Activated CD8-positive, alpha-beta T cell treated with anti-CD3 and anti-CD28 coated beads, Interleukin-2, amount 10 ng/mL, durations not matched to agents 7 days and 5 days (primary cell): Measurements from ENCODE around the gene PARL. TPM values are rescaled to one million over a fixed set of nuclear protein-coding genes. Genes with fewer than 3 reads are reported as not detected.
A peak's percentile ranks its signal among the peaks of the same experiment; 100 is the strongest.

Experiments
- ATAC-seq: fragments of 150-1000 bp; cut with Tn5 transposase; one replicate; pipeline ENCODE4 v1.10.0; 2021; ENCODE audit warnings: moderate library complexity
- CTCF ChIA-PET: fragments of 350-600 bp; sonication (Branson Sonifier 250); formaldehyde crosslinking; loops from one replicate; lab custom pipeline; 2021; ENCODE audit warnings: antibody characterized with exemption; lab: Charles Lee
- POLR2A ChIA-PET: fragments of 350-600 bp; sonication (Branson Sonifier 250); formaldehyde crosslinking; loops from one replicate; lab custom pipeline; 2021; ENCODE audit warnings: antibody characterized with exemption; lab: Charles Lee
- DNase-seq: peaks from one replicate; pipeline ENCODE4 v3.0.0-alpha.2; 2020
- H3K27ac Mint-ChIP-seq: one replicate; pipeline ENCODE4 v1.8.0; 2021; ENCODE audit warnings: mild to moderate bottlenecking, mixed read lengths
- H3K27me3 Mint-ChIP-seq: one replicate; pipeline ENCODE4 v1.8.0; 2021; ENCODE audit warnings: low read depth, mixed read lengths
- H3K36me3 Mint-ChIP-seq: one replicate; pipeline ENCODE4 v1.8.0; 2021; ENCODE audit warnings: low read depth, mixed read lengths
- H3K4me1 Mint-ChIP-seq: one replicate; pipeline ENCODE4 v1.8.0; 2021; ENCODE audit warnings: low read depth, mixed read lengths
- H3K4me3 Mint-ChIP-seq: one replicate; pipeline ENCODE4 v1.8.0; 2021; ENCODE audit warnings: mild to moderate bottlenecking, mixed read lengths
- H3K9me3 Mint-ChIP-seq: one replicate; pipeline ENCODE4 v1.8.0; 2022; ENCODE audit warnings: mixed read lengths; ENCODE audit not compliant: insufficient read depth
- total RNA-seq, 2 experiments: library from RNA; stranded (reverse); gene quantifications; one replicate each; pipeline ENCODE4 v1.2.3, GENCODE V29; 2021

PARL gene
- total RNA-seq, 2 experiments from 2014 or later = 45.6 to 49.3 TPM

- ChIA-PET POLR2A (no interaction called here), CTCF (interaction anchor here (0.8 to 4.5 kb wide), 6 partner anchors 13 to 352 kb away, joined by 3 to 29 read pairs (median 4); partner anchors contain the start of genes ABCC5, EEF1AKMT4 and PARL)
- Mint-ChIP-seq H3K4me3 (no peak overlapping the region), H3K9me3 (no peaks in the 10 kb centered on the region), H3K27me3 (peaks cover 7% of the 10 kb centered on the region), H3K27ac (no peak overlapping the region), H3K4me1 (peaks cover 2% of the 10 kb centered on the region), H3K36me3 (no peaks in the 10 kb centered on the region)
- ATAC-seq (no peak), DNase-seq (no peak)
These were observed 13.3 kb upstream of the PARL start for GRCh38 chr3:183898028-183898431.

GRCh38 chr3:183897606-183898005 lies 12.9 kb upstream of the PARL start:
- ChIA-PET POLR2A (no interaction called here), CTCF (interaction anchor here (0.8 to 4.5 kb wide), 8 partner anchors 12 to 353 kb away, joined by 3 to 29 read pairs (median 8); partner anchors contain the start of genes ABCC5, EEF1AKMT4 and PARL)
- H3K4me1 Mint-ChIP-seq = peaks cover 2% of the 10 kb centered on the region

GRCh38 chr3:183896610-183897009 lies 11.9 kb upstream of the PARL start:
- no peak for ATAC-seq
- no peaks in the 10 kb centered on the region for H3K9me3 Mint-ChIP-seq
- no peak overlapping the region for H3K27ac Mint-ChIP-seq
- ChIA-PET POLR2A (interaction anchor here (1.0 kb wide), 1 partner anchor 12 kb away, joined by 3 read pairs; the partner anchor contains the start of gene PARL), CTCF (interaction anchor here (0.9 to 4.5 kb wide), 10 partner anchors 11 to 427 kb away, joined by 3 to 29 read pairs (median 4); partner anchors contain the start of genes ABCC5, EEF1AKMT4 and PARL)
- H3K27me3 Mint-ChIP-seq = peaks cover 7% of the 10 kb centered on the region
- H3K36me3 Mint-ChIP-seq = no peaks in the 10 kb centered on the region
- no peak overlapping the region for H3K4me3 Mint-ChIP-seq
- DNase-seq = no peak
- H3K4me1 Mint-ChIP-seq = peaks cover 2% of the 10 kb centered on the region

More at GRCh38 chr3:183897606-183898005, 12.9 kb upstream of the PARL start:
- Mint-ChIP-seq H3K9me3 (no peaks in the 10 kb centered on the region), H3K4me3 (no peak overlapping the region), H3K27ac (no peak overlapping the region), H3K36me3 (no peaks in the 10 kb centered on the region), H3K27me3 (peaks cover 7% of the 10 kb centered on the region)
- no peak for ATAC-seq
- DNase-seq = no peak

GRCh38 chr3:183896184-183896583 lies 11.5 kb upstream of the PARL start:
- DNase-seq (no peak), ATAC-seq (no peak)
- Mint-ChIP-seq H3K4me1 (peaks cover 2% of the 10 kb centered on the region), H3K27ac (no peak overlapping the region), H3K4me3 (no peak overlapping the region), H3K27me3 (peaks cover 7% of the 10 kb centered on the region), H3K36me3 (no peaks in the 10 kb centered on the region), H3K9me3 (no peaks in the 10 kb centered on the region)
- ChIA-PET CTCF (interaction anchor here (0.6 to 4.5 kb wide), 27 partner anchors 9 to 476 kb away, joined by 3 to 29 read pairs (median 4); partner anchors contain the start of genes ABCC5, DVL3, EEF1AKMT4 and EIF2B5), POLR2A (interaction anchor here (1.0 kb wide), 1 partner anchor 11 kb away, joined by 3 read pairs; the partner anchor contains the start of gene PARL)

GRCh38 chr3:183895774-183896173 lies 11.1 kb upstream of the PARL start:
- H3K27me3 Mint-ChIP-seq = peaks cover 7% of the 10 kb centered on the region
- DNase-seq (no peak), ATAC-seq (no peak)
- ChIA-PET POLR2A (interaction anchor here (1.0 kb wide), 1 partner anchor 11 kb away, joined by 3 read pairs; the partner anchor contains the start of gene PARL), CTCF (interaction anchor here (0.5 to 4.5 kb wide), 32 partner anchors 9 to 517 kb away, joined by 3 to 29 read pairs (median 4); partner anchors contain the start of genes ABCC5, DVL3, EEF1AKMT4 and EIF2B5)
- H3K9me3 Mint-ChIP-seq = no peaks in the 10 kb centered on the region
- H3K4me3 Mint-ChIP-seq = no peak overlapping the region
- H3K36me3 Mint-ChIP-seq = no peaks in the 10 kb centered on the region
- no peak overlapping the region for H3K27ac Mint-ChIP-seq
- peaks cover 2% of the 10 kb centered on the region for H3K4me1 Mint-ChIP-seq

- Mint-ChIP-seq H3K9me3 (no peaks in the 10 kb centered on the region), H3K4me3 (no peak overlapping the region)
- POLR2A ChIA-PET = no interaction called here
These were observed 10.6 kb upstream of the PARL start for GRCh38 chr3:183895296-183895695.

GRCh38 chr3:183892610-183893214 lies 8.0 kb upstream of the PARL start:
- ChIA-PET CTCF (interaction anchor here (1.0 to 1.4 kb wide), 2 partner anchors 8 to 253 kb away, joined by 3 read pairs; no protein-coding TSS in a partner anchor), POLR2A (interaction anchor here (0.9 kb wide), 1 partner anchor 8 kb away, joined by 3 read pairs; the partner anchor contains the start of gene PARL)
- no peaks in the 10 kb centered on the region for H3K36me3 Mint-ChIP-seq
- H3K4me1 Mint-ChIP-seq = peaks cover 2% of the 10 kb centered on the region
- no peak overlapping the region for H3K27ac Mint-ChIP-seq
- DNase-seq (no peak), ATAC-seq (no peak)
- no peak overlapping the region for H3K4me3 Mint-ChIP-seq
- H3K27me3 Mint-ChIP-seq = peaks cover 7% of the 10 kb centered on the region
- no peaks in the 10 kb centered on the region for H3K9me3 Mint-ChIP-seq

More at GRCh38 chr3:183895296-183895695, 10.6 kb upstream of the PARL start:
- CTCF ChIA-PET = interaction anchor here (0.5 to 4.5 kb wide), 31 partner anchors 10 to 517 kb away, joined by 3 to 29 read pairs (median 4); partner anchors contain the start of genes ABCC5, DVL3, EEF1AKMT4 and EIF2B5
- Mint-ChIP-seq H3K27me3 (peaks cover 7% of the 10 kb centered on the region), H3K4me1 (peaks cover 2% of the 10 kb centered on the region), H3K27ac (no peak overlapping the region), H3K36me3 (no peaks in the 10 kb centered on the region)
- peak; percentile 62 for ATAC-seq
- peak; percentile 56 for DNase-seq

- Mint-ChIP-seq H3K9me3 (no peaks in the 10 kb centered on the region), H3K27me3 (peaks cover 3% of the 10 kb centered on the region), H3K4me1 (peaks cover 28% of the 10 kb centered on the region), H3K4me3 (peak overlapping the region; percentile 29), H3K27ac (peak overlapping the region; percentile 60), H3K36me3 (peaks cover 4% of the 10 kb centered on the region)
- DNase-seq (no peak), ATAC-seq (no peak)
- ChIA-PET POLR2A (no interaction called here), CTCF (interaction anchor here (0.9 to 2.9 kb wide), 9 partner anchors 11 to 455 kb away, joined by 3 to 29 read pairs (median 5); partner anchors contain the start of gene EIF2B5)
These were observed 1.1 kb upstream of the PARL start for GRCh38 chr3:183885766-183886165.

GRCh38 chr3:183884097-183884426 lies 618 bp downstream of the PARL start:
- no peak for DNase-seq
- Mint-ChIP-seq H3K27ac (peak overlapping the region; percentile 94), H3K36me3 (peaks cover 8% of the 10 kb centered on the region), H3K27me3 (no peaks in the 10 kb centered on the region), H3K9me3 (no peaks in the 10 kb centered on the region), H3K4me3 (peak overlapping the region; percentile 97), H3K4me1 (peaks cover 28% of the 10 kb centered on the region)
- ChIA-PET CTCF (interaction anchor here (0.6 to 2.9 kb wide), 38 partner anchors 10 to 565 kb away, joined by 3 to 29 read pairs (median 3); partner anchors contain the start of genes ABCC5, EEF1AKMT4, KLHL24 and MAP6D1), POLR2A (interaction anchor here (0.6 to 1.3 kb wide), 5 partner anchors 12 to 437 kb away, joined by 3 to 7 read pairs (median 3); no protein-coding TSS in a partner anchor)
- ATAC-seq = peak; percentile 18

GRCh38 chr3:183883291-183884096 lies 1.2 kb downstream of the PARL start:
- Mint-ChIP-seq H3K4me1 (peaks cover 28% of the 10 kb centered on the region), H3K27me3 (no peaks in the 10 kb centered on the region), H3K9me3 (no peaks in the 10 kb centered on the region), H3K27ac (peak overlapping the region; percentile 94), H3K36me3 (peaks cover 11% of the 10 kb centered on the region), H3K4me3 (peak overlapping the region; percentile 97)
- CTCF ChIA-PET = interaction anchor here (0.8 to 2.9 kb wide), 23 partner anchors 9 to 501 kb away, joined by 3 to 29 read pairs (median 5); partner anchors contain the start of genes ABCC5, EEF1AKMT4, KLHL24 and MAP6D1
- no peak for DNase-seq
- no peak for ATAC-seq
- POLR2A ChIA-PET = no interaction called here

GRCh38 chr3:183880121-183880520 lies 4.6 kb downstream of the PARL start:
- DNase-seq (no peak), ATAC-seq (no peak)
- ChIA-PET CTCF (no interaction called here), POLR2A (no interaction called here)
- no peaks in the 10 kb centered on the region for H3K27me3 Mint-ChIP-seq
- no peak overlapping the region for H3K27ac Mint-ChIP-seq
- no peaks in the 10 kb centered on the region for H3K9me3 Mint-ChIP-seq
- no peak overlapping the region for H3K4me3 Mint-ChIP-seq
- peaks cover 20% of the 10 kb centered on the region for H3K36me3 Mint-ChIP-seq
- peaks cover 27% of the 10 kb centered on the region for H3K4me1 Mint-ChIP-seq
